ENCODE results near the gene VRK2.

The VRK2 gene

DNA sequence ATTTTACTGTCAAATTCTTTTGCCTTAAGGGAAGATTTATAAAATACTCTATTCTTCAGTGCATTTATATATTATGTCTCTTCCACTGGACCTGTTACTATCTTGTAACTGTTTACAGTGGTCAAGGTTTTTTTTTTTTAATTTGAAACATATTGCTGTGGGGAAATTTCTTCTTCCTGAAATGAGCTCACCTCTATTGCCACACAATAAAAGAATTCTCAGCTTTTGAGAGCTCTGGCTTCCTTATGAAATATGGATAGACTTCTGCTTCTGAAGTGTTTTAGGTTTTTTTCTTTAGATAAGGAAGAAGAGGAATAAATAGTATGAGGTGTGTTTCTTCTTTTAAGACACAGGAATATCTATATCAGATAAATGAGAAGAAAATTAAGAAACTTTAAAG, 7.7 kb downstream of the VRK2 start:
- peaks cover 1% of the 10 kb centered on the region; the same call in 1 of the 2 replicates for H3F3A ChIP-seq (ENCODE audit: insufficient read depth)
- no peaks in the 10 kb centered on the region for H3K9me3 ChIP-seq (ENCODE audit: insufficient read depth, low read length)
- TF ChIP-seq EZH2phosphoT487 (conservative IDR thresholded peaks at IDR 0.05; ENCODE audit: low read length) = no peak
- TF ChIP-seq, protein P1, sequence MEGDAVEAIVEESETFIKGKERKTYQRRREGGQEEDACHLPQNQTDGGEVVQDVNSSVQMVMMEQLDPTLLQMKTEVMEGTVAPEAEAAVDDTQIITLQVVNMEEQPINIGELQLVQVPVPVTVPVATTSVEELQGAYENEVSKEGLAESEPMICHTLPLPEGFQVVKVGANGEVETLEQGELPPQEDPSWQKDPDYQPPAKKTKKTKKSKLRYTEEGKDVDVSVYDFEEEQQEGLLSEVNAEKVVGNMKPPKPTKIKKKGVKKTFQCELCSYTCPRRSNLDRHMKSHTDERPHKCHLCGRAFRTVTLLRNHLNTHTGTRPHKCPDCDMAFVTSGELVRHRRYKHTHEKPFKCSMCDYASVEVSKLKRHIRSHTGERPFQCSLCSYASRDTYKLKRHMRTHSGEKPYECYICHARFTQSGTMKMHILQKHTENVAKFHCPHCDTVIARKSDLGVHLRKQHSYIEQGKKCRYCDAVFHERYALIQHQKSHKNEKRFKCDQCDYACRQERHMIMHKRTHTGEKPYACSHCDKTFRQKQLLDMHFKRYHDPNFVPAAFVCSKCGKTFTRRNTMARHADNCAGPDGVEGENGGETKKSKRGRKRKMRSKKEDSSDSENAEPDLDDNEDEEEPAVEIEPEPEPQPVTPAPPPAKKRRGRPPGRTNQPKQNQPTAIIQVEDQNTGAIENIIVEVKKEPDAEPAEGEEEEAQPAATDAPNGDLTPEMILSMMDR (IDR thresholded peaks at IDR 0.05; ENCODE audit: insufficient read depth, low read length, poor library complexity, severe bottlenecking) = no peak
- H3K27me3 ChIP-seq (ENCODE audit: low read length) = no peaks in the 10 kb centered on the region
- H3K79me2 ChIP-seq (ENCODE audit: insufficient read depth, low read length) = no peaks in the 10 kb centered on the region
- peaks cover 13% of the 10 kb centered on the region for H3K36me3 ChIP-seq (ENCODE audit: low read length)
- no peak overlapping the region for H2AFZ ChIP-seq (ENCODE audit: low read depth, low read length, severe bottlenecking)
- H3K9me2 ChIP-seq (replicated peaks; ENCODE audit: insufficient read depth, low read length) = no peaks in the 10 kb centered on the region
- no peak overlapping the region for H3K27ac ChIP-seq (ENCODE audit: low read depth, low read length)
- no peak overlapping the region for H3K4me2 ChIP-seq (ENCODE audit: low read depth, low read length, poor library complexity, severe bottlenecking)
- no peaks in the 10 kb centered on the region for H4K20me1 ChIP-seq (ENCODE audit: low read depth, low read length)
- H3K9ac ChIP-seq (ENCODE audit: low read length) = no peak overlapping the region
- no peak overlapping the region for H3K4me3 ChIP-seq (ENCODE audit: insufficient read depth, low read length, poor library complexity, severe bottlenecking)

DNA sequence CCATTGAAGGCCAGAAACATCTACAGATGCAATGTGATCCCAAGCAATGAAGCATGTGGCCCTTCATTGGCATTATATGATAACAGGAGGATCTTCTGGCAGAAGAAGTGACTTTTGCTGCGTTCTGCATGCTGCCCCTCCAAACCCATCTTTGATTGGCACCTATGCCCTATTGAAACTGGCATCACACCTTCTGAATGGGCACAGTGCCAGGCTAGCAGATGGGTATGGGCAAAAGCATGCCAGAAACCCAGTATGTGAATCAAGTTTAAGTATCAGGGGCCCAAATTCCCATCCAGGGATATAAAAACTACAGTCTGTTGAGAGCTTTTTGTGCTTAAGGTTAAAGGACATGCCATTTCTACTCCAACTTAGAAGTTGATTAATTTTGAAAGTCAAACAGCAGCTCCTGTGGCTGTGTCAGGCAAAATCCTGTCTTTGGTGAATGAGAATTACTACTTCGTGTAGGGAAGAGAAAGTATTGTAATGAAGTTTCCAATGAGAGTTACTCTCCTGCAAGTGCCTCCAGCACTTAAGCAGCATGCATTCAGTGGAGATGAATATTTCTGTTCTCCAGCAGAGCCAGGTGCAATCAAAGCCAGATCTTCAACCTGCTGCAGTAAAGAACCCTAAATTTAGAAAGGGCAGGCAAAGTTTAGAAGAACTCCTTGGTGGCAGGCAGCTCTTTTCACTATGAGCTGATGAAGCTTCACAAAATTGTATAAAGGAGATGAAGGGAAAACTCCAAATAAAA, 8.6 kb downstream of the VRK2 start:
- no peak overlapping the region for H3K4me3 ChIP-seq (ENCODE audit: insufficient read depth, low read length, poor library complexity, severe bottlenecking)
- no peak overlapping the region for H2AFZ ChIP-seq (ENCODE audit: low read depth, low read length, severe bottlenecking)
- no peaks in the 10 kb centered on the region for H3K9me3 ChIP-seq (ENCODE audit: insufficient read depth, low read length)
- TF ChIP-seq EZH2phosphoT487 (conservative IDR thresholded peaks at IDR 0.05; ENCODE audit: low read length) = no peak
- TF ChIP-seq, protein P1 (IDR thresholded peaks at IDR 0.05; ENCODE audit: insufficient read depth, low read length, poor library complexity, severe bottlenecking) = no peak
- no peaks in the 10 kb centered on the region for H3K9me2 ChIP-seq (replicated peaks; ENCODE audit: insufficient read depth, low read length)
- H3K27ac ChIP-seq (ENCODE audit: low read depth, low read length) = no peak overlapping the region
- H3K36me3 ChIP-seq (ENCODE audit: low read length) = peaks cover 6% of the 10 kb centered on the region; the same call in 1 of the 2 replicates
- no peak overlapping the region for H3K4me2 ChIP-seq (ENCODE audit: low read depth, low read length, poor library complexity, severe bottlenecking)
- H3K27me3 ChIP-seq (ENCODE audit: low read length) = no peaks in the 10 kb centered on the region
- H3K9ac ChIP-seq (ENCODE audit: low read length) = no peak overlapping the region
- no peaks in the 10 kb centered on the region for H3F3A ChIP-seq (ENCODE audit: insufficient read depth)
- no peaks in the 10 kb centered on the region for H3K79me2 ChIP-seq (ENCODE audit: insufficient read depth, low read length)
- no peaks in the 10 kb centered on the region for H4K20me1 ChIP-seq (ENCODE audit: low read depth, low read length)

DNA sequence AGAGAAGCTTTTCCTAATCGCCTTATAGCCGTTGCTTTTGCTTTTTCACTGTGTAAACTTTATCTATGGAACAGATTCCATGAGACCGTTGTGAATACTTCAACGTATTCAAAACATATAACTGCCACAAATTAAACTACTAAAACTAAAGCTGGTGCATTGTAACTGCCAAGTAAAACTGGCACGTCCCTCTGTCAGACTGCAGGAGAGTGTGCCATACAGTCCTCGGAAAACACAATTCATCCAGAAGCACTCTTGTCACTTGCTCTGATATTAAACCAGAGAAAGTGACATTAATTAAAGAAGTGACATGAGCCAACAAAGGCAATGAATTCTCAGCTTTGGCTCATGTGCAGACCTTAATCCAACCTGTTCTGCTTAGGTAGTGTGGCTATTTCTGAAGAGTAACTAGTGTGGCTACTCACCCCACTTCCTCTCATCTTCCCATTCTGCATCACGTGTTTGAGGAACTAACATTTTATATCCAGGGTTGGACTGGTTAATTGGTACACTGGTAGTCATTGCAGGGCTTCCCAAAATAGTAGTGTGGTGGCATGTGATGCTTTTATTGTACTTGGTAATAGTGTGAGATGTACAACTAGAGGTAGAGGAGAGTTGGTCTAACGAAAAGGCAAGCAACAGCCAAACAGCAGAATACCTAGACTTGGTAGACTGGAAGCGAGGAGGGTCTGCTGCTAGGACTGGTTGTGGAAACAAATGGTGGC, 9.7 kb downstream of the VRK2 start:
- no peaks in the 10 kb centered on the region for H3K27me3 ChIP-seq (ENCODE audit: low read length)
- H3K27ac ChIP-seq (ENCODE audit: low read depth, low read length) = no peak overlapping the region
- no peaks in the 10 kb centered on the region for H3K79me2 ChIP-seq (ENCODE audit: insufficient read depth, low read length)
- H3K9me2 ChIP-seq (replicated peaks; ENCODE audit: insufficient read depth, low read length) = no peaks in the 10 kb centered on the region
- no peak overlapping the region for H3K9ac ChIP-seq (ENCODE audit: low read length)
- no peaks in the 10 kb centered on the region for H3F3A ChIP-seq (ENCODE audit: insufficient read depth)
- no peak overlapping the region for H3K4me2 ChIP-seq (ENCODE audit: low read depth, low read length, poor library complexity, severe bottlenecking)
- peaks cover 5% of the 10 kb centered on the region; the same call in 1 of the 2 replicates for H3K36me3 ChIP-seq (ENCODE audit: low read length)
- no peaks in the 10 kb centered on the region for H3K9me3 ChIP-seq (ENCODE audit: insufficient read depth, low read length)
- no peak overlapping the region for H2AFZ ChIP-seq (ENCODE audit: low read depth, low read length, severe bottlenecking)
- H3K4me3 ChIP-seq (ENCODE audit: insufficient read depth, low read length, poor library complexity, severe bottlenecking) = no peak overlapping the region
- H4K20me1 ChIP-seq (ENCODE audit: low read depth, low read length) = no peaks in the 10 kb centered on the region
- TF ChIP-seq EZH2phosphoT487 (conservative IDR thresholded peaks at IDR 0.05; ENCODE audit: low read length) = no peak
- TF ChIP-seq, protein P1 (IDR thresholded peaks at IDR 0.05; ENCODE audit: insufficient read depth, low read length, poor library complexity, severe bottlenecking) = no peak

Data from SU-DHL-6 (cell line).